ENCODE measurements around the gene KSR1.

KSR1 gene

GRCh38 chr17:27481327-27481726, 25.1 kb downstream of the KSR1 start:
- TF ChIP-seq NFIC (IDR thresholded peaks at IDR 0.05) (no peak), TAF1 (IDR thresholded peaks at IDR 0.05; ENCODE audit: low read depth) (no peak), USF1 (IDR thresholded peaks at IDR 0.05) (no peak), CEBPB (IDR thresholded peaks at IDR 0.05) (no peak), ZBTB7A (IDR thresholded peaks at IDR 0.05; ENCODE audit: low read depth) (no peak), TCF12 (IDR thresholded peaks at IDR 0.05; ENCODE audit: low read depth) (no peak), RAD21 (IDR thresholded peaks at IDR 0.05; ENCODE audit: low read depth) (no peak), EP300 (IDR thresholded peaks at IDR 0.05; ENCODE audit: borderline replicate concordance) (no peak), CREB1 (IDR thresholded peaks at IDR 0.05; ENCODE audit: low read depth) (no peak), TEAD4 (IDR thresholded peaks at IDR 0.05) (no peak)

GRCh38 chr17:27485125-27485524, 28.9 kb downstream of the KSR1 start:
- TF ChIP-seq YY1 (IDR thresholded peaks at IDR 0.05; ENCODE audit: low read depth): no peak
- no peak for TF ChIP-seq TEAD4 (IDR thresholded peaks at IDR 0.05)
- TF ChIP-seq EGR1 (IDR thresholded peaks at IDR 0.05): no peak
- TF ChIP-seq TAF1 (IDR thresholded peaks at IDR 0.05; ENCODE audit: low read depth): no peak

DNA sequence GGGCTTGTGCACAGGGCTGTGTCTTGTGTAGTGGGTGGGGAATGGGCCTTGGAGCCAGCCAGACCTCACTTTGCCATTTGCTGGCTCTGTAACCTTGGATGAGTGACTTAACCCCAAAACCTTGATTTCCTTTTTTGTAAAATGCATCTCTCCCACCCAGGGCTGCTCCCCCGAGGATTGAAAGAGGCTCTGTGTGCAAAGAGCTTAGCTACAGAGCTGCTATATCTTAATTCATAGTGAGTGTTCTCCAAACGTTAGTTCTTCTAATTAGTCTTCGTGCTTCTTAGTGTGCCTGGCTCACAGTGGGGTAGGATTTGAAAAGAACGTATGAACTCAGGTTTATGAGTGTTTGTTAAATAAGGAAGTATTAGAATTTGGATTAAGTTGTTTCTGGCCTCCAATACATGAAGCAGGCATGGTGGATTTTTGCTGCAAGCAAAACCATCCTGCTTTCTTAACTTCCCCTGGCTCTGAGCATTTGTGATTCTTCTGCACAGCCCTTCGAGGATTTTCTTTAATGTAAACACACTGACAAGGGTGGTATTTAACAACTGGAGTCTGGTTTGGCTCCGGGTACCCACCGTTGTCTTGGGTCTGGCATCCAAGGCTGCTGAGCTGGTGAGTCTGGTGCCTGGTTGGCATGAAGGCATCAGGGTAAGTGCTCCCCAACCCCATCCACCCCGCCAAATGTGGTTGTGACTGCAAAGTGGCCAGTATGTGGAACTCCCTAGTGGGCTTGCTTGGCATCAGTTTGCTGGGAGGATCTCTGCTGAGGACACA, 29.7 kb downstream of the KSR1 start:
- TF ChIP-seq YY1 (IDR thresholded peaks at IDR 0.05; ENCODE audit: low read depth) (no peak), RAD21 (IDR thresholded peaks at IDR 0.05; ENCODE audit: low read depth) (no peak), TAF1 (IDR thresholded peaks at IDR 0.05; ENCODE audit: low read depth) (no peak), NFIC (IDR thresholded peaks at IDR 0.05) (no peak), REST (IDR thresholded peaks at IDR 0.05; ENCODE audit: low read depth) (no peak), TEAD4 (IDR thresholded peaks at IDR 0.05) (no peak), TCF12 (IDR thresholded peaks at IDR 0.05; ENCODE audit: low read depth) (no peak), CREB1 (IDR thresholded peaks at IDR 0.05; ENCODE audit: low read depth) (no peak), CEBPB (IDR thresholded peaks at IDR 0.05) (no peak), USF1 (IDR thresholded peaks at IDR 0.05) (no peak), EP300 (IDR thresholded peaks at IDR 0.05; ENCODE audit: borderline replicate concordance) (no peak), FOXM1 (IDR thresholded peaks at IDR 0.05; ENCODE audit: borderline replicate concordance, low read depth) (no peak), EGR1 (IDR thresholded peaks at IDR 0.05) (no peak), ZBTB7A (IDR thresholded peaks at IDR 0.05; ENCODE audit: low read depth) (no peak)
- TF ChIP-seq, protein P1, sequence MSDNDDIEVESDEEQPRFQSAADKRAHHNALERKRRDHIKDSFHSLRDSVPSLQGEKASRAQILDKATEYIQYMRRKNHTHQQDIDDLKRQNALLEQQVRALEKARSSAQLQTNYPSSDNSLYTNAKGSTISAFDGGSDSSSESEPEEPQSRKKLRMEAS (IDR thresholded peaks at IDR 0.05): no peak

- TF ChIP-seq EGR1 (IDR thresholded peaks at IDR 0.05) (no peak), FOXM1 (IDR thresholded peaks at IDR 0.05; ENCODE audit: borderline replicate concordance, low read depth) (no peak), EP300 (IDR thresholded peaks at IDR 0.05; ENCODE audit: borderline replicate concordance) (no peak), CREB1 (IDR thresholded peaks at IDR 0.05; ENCODE audit: low read depth) (no peak), TEAD4 (IDR thresholded peaks at IDR 0.05) (no peak), RAD21 (IDR thresholded peaks at IDR 0.05; ENCODE audit: low read depth) (no peak), USF1 (IDR thresholded peaks at IDR 0.05) (no peak), YY1 (IDR thresholded peaks at IDR 0.05; ENCODE audit: low read depth) (no peak), CEBPB (IDR thresholded peaks at IDR 0.05) (no peak), TCF12 (IDR thresholded peaks at IDR 0.05; ENCODE audit: low read depth) (no peak), NFIC (IDR thresholded peaks at IDR 0.05) (no peak), TAF1 (IDR thresholded peaks at IDR 0.05; ENCODE audit: low read depth) (no peak), REST (IDR thresholded peaks at IDR 0.05; ENCODE audit: low read depth) (no peak), ZBTB7A (IDR thresholded peaks at IDR 0.05; ENCODE audit: low read depth) (no peak)
- TF ChIP-seq, protein P1 (IDR thresholded peaks at IDR 0.05): no peak
Measured at GRCh38 chr17:27486741-27487140, 30.5 kb downstream of the KSR1 start.

DNA sequence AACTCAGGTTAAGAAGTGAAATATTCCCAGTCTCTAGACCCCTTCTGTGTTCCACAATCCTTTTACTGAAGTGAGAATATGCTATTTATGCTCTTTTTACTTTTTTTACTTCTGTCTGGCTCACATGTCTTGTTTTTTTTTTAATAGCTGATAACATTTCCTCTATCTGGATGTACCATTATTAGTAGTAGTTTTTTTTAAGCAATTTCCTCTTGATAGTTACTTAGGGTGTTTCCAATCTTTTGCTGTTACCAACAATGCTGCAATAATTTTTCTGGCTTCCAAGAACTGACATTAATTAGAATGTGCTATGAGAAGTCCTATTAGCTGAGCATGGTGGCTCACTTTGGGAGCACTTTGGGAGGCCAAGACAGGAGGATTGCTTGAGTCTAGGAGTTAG, 32.0 kb downstream of the KSR1 start:
- no peak for TF ChIP-seq EP300 (IDR thresholded peaks at IDR 0.05; ENCODE audit: borderline replicate concordance)
- no peak for TF ChIP-seq ZBTB7A (IDR thresholded peaks at IDR 0.05; ENCODE audit: low read depth)
- no peak for TF ChIP-seq CREB1 (IDR thresholded peaks at IDR 0.05; ENCODE audit: low read depth)
- no peak for TF ChIP-seq REST (IDR thresholded peaks at IDR 0.05; ENCODE audit: low read depth)
- no peak for TF ChIP-seq TAF1 (IDR thresholded peaks at IDR 0.05; ENCODE audit: low read depth)
- no peak for TF ChIP-seq FOXM1 (IDR thresholded peaks at IDR 0.05; ENCODE audit: borderline replicate concordance, low read depth)
- no peak for TF ChIP-seq USF1 (IDR thresholded peaks at IDR 0.05)
- no peak for TF ChIP-seq YY1 (IDR thresholded peaks at IDR 0.05; ENCODE audit: low read depth)
- no peak for TF ChIP-seq EGR1 (IDR thresholded peaks at IDR 0.05)
- no peak for TF ChIP-seq TEAD4 (IDR thresholded peaks at IDR 0.05)
